CD4-positive, alpha-beta T cell (primary cell): ENCODE measurements around the gene KHK. TPM values are rescaled to one million over a fixed set of nuclear protein-coding genes. Genes with fewer than 3 reads are reported as not detected.

Experiments used
- ATAC-seq: fragments of 200-7000 bp; cut with Tn5 transposase; one replicate; pipeline ENCODE4 v1.10.0; 2022; ENCODE audit warnings: mild to moderate bottlenecking; ENCODE audit not compliant: poor library complexity
- CTCF ChIA-PET: fragments of 350-600 bp; sonication (Branson Sonifier 250); formaldehyde crosslinking; loops from one replicate; lab custom pipeline; 2021; ENCODE audit warnings: antibody characterized with exemption, inconsistent platforms; lab: Charles Lee
- POLR2A ChIA-PET: fragments of 350-600 bp; sonication (Branson Sonifier 250); formaldehyde crosslinking; loops from one replicate; lab custom pipeline; 2021; ENCODE audit warnings: antibody characterized with exemption, inconsistent platforms; lab: Charles Lee
- DNase-seq, 14 experiments: peaks; one replicate each; pipeline ENCODE4 v3.0.0-alpha.2; 2013 to 2020; ENCODE audit warnings: mixed read lengths in 2 of 14
- H3K27ac ChIP-seq, 2 donors: one replicate each; pipeline versions ENCODE4 v1.5.1 to v1.7.0; 2013; ENCODE audit warnings: low read length in 2 of 2, low read depth in 1 of 2, mild to moderate bottlenecking in 1 of 2
- H3K27me3 ChIP-seq, 2 experiments: 1 replicate in 1 of 2; 2 replicates in 1 of 2; pipeline versions ENCODE4 v1.6.1 to v1.7.0; 2013; ENCODE audit warnings: low read length in 2 of 2, control low read depth in 1 of 2, mild to moderate bottlenecking in 1 of 2, moderate library complexity in 1 of 2; ENCODE audit not compliant: insufficient read depth in 2 of 2, control insufficient read depth in 1 of 2
- H3K36me3 ChIP-seq: one replicate; pipeline ENCODE4 v1.6.1; 2013; ENCODE audit warnings: low read length, control low read depth; ENCODE audit not compliant: insufficient read depth
- H3K4me1 ChIP-seq: one replicate; pipeline ENCODE4 v1.6.1; 2013; ENCODE audit warnings: low read length, control low read depth; ENCODE audit not compliant: insufficient read depth
- H3K4me3 ChIP-seq: one replicate; pipeline ENCODE4 v1.5.1; 2013; ENCODE audit warnings: mild to moderate bottlenecking, low read length, moderate library complexity
- H3K9me3 ChIP-seq, 2 experiments: 1 replicate in 1 of 2; 2 replicates in 1 of 2; pipeline versions ENCODE4 v1.6.1 to v1.7.0; 2013; ENCODE audit warnings: low read length in 2 of 2, mild to moderate bottlenecking in 2 of 2, control low read depth in 1 of 2, moderate library complexity in 1 of 2; ENCODE audit not compliant: control insufficient read depth in 1 of 2, insufficient read depth in 1 of 2
- H3K27ac Mint-ChIP-seq: one replicate; pipeline ENCODE4 v1.8.0; 2020; ENCODE audit warnings: mixed read lengths
- H3K27me3 Mint-ChIP-seq: one replicate; pipeline ENCODE4 v1.8.0; 2021; ENCODE audit warnings: mixed read lengths
- H3K36me3 Mint-ChIP-seq: one replicate; pipeline ENCODE4 v1.8.0; 2021; ENCODE audit warnings: low read depth, mixed read lengths
- H3K4me1 Mint-ChIP-seq: one replicate; pipeline ENCODE4 v1.8.0; 2021; ENCODE audit warnings: low read depth, mixed read lengths
- H3K4me3 Mint-ChIP-seq: one replicate; pipeline ENCODE4 v1.8.0; 2020; ENCODE audit warnings: mild to moderate bottlenecking, mixed read lengths
- H3K9me3 Mint-ChIP-seq: one replicate; pipeline ENCODE4 v1.8.0; 2020; ENCODE audit warnings: mixed read lengths
- CTCF ChIP-seq: fragments of 200-600 bp; IDR thresholded peaks from one replicate; pipeline ENCODE4 v1.8.0; 2022; ENCODE audit warnings: antibody characterized with exemption, mild to moderate bottlenecking
- intact Hi-C, 2 experiments: fragments of 100-400 bp; cut with DNase I in 1 of 2; cut with micrococcal nuclease in 1 of 2; formaldehyde crosslinking; loops; one replicate each; pipeline versions ENCODE4 v1.15.1 to v1.9.0; 2023 to 2025; cut with DNase I, micrococcal nuclease
- total RNA-seq, 174 experiments: library from RNA in 2 of 174; stranded (reverse) in 2 of 174; gene quantifications; one replicate each; pipeline ENCODE4 v1.2.3 and lab custom pipeline; 2021 to 2026

The KHK gene
- total RNA-seq, 2 experiments from 2014 or later = 4.7 TPM

GRCh38 chr2:27069436-27069835 is 17.1 kb upstream of the KHK start:
- H3K4me1 Mint-ChIP-seq = peaks cover 71% of the 10 kb centered on the region
- POLR2A ChIA-PET = interaction anchor here (10.6 to 13.4 kb wide), 2 partner anchors 14 kb away, joined by 161 to 301 read pairs; partner anchors contain the start of genes AGBL5 and KHK
- TF ChIP-seq CTCF = no peak
- H3K27me3 Mint-ChIP-seq = no peaks in the 10 kb centered on the region
- H3K27ac ChIP-seq = no peak overlapping the region
- no peaks in the 10 kb centered on the region for H3K27me3 ChIP-seq
- peak overlapping the region; percentile 99 for H3K4me3 Mint-ChIP-seq
- no peaks in the 10 kb centered on the region for H3K9me3 Mint-ChIP-seq
- H3K27ac Mint-ChIP-seq = peak overlapping the region; percentile 73
- H3K9me3 ChIP-seq = no peaks in the 10 kb centered on the region
- peaks cover 55% of the 10 kb centered on the region for H3K36me3 Mint-ChIP-seq
- CTCF ChIA-PET = no interaction called here
- ATAC-seq (no peak), DNase-seq (no peak)
- no peak overlapping the region for H3K4me3 ChIP-seq
- peaks cover 56% of the 10 kb centered on the region for H3K4me1 ChIP-seq
- intact Hi-C loops = no loop called here
- peaks cover 38% of the 10 kb centered on the region for H3K36me3 ChIP-seq

- POLR2A ChIA-PET = interaction anchor here (10.6 to 13.4 kb wide), 2 partner anchors 14 to 15 kb away, joined by 161 to 301 read pairs; partner anchors contain the start of genes AGBL5 and KHK
Measured at GRCh38 chr2:27069961-27070618, 16.5 kb upstream of the KHK start.

More at GRCh38 chr2:27069961-27070618, 16.5 kb upstream of the KHK start:
- H3K4me3 Mint-ChIP-seq = peak overlapping the region; percentile 99
- H3K4me1 ChIP-seq = peaks cover 62% of the 10 kb centered on the region
- no peak for TF ChIP-seq CTCF
- H3K27ac Mint-ChIP-seq = peak overlapping the region; percentile 73
- H3K9me3 Mint-ChIP-seq = no peaks in the 10 kb centered on the region
- H3K4me3 ChIP-seq = peak overlapping the region; percentile 99
- no peak for DNase-seq
- CTCF ChIA-PET = no interaction called here
- H3K9me3 ChIP-seq = no peaks in the 10 kb centered on the region
- intact Hi-C loops = loop anchor here in 1 of 2 experiments (2.0 to 5.0 kb wide), 4 partner anchors 37 to 559 kb away; partner anchors contain the start of genes ATRAID, CCDC121, GPN1 and PREB
- peaks cover 34% of the 10 kb centered on the region for H3K36me3 ChIP-seq
- peak overlapping the region; percentile 90 to 91 for H3K27ac ChIP-seq
- ATAC-seq = no peak
- peaks cover 52% of the 10 kb centered on the region for H3K36me3 Mint-ChIP-seq
- H3K27me3 Mint-ChIP-seq = no peaks in the 10 kb centered on the region
- H3K27me3 ChIP-seq = no peaks in the 10 kb centered on the region
- H3K4me1 Mint-ChIP-seq = peaks cover 78% of the 10 kb centered on the region
